HG02763 (cell line): ENCODE results near the gene CPNE6.

Experiments
- ATAC-seq: cut with Tn5 transposase; IDR thresholded peaks from one replicate; pipeline ENCODE4 v1.9.1; 2021; ENCODE audit warnings: mild to moderate bottlenecking, moderate library complexity; ENCODE audit not compliant: unreplicated experiment

CPNE6 gene

DNA sequence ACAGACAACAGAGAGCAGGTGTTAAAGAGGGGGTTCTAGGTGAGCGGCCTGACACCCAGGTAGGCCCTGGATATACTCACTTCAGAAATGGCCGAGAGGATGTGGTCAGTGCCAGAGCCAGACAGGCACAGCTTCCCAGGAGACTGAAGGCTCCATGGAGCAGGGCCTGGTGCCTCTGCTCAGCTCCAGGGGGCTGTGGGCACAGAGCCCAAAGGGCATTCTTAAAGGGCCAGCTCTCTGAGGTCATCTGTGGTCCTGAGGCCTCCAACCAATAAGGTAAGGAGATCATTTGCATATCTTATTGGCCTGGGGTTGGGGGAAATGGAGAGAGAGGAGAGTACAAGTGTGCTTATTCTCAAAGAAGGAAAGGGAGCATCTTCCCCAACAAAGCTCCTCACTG is 13.1 kb downstream of the CPNE6 start:
- no peak for ATAC-seq

DNA sequence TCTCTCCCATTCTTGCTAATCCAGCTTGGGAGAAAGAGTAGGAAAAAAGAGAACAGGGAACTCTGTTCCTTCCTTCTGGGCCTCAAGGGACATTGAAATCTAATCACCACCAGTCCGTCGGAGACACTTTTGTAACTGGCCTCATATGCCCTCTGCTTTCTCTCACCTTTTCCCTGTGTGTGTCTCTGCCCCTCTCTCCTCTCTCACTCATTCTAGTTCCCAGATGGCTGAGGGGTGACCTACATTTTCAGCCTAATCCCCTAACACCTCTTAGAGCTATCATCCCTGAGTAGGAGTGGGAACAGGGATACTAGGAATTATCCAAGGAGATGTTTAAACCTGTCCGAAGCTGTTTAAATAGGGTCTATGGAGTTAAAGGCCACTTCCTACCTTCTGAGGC is 13.9 kb downstream of the CPNE6 start:
- ATAC-seq = no peak

DNA sequence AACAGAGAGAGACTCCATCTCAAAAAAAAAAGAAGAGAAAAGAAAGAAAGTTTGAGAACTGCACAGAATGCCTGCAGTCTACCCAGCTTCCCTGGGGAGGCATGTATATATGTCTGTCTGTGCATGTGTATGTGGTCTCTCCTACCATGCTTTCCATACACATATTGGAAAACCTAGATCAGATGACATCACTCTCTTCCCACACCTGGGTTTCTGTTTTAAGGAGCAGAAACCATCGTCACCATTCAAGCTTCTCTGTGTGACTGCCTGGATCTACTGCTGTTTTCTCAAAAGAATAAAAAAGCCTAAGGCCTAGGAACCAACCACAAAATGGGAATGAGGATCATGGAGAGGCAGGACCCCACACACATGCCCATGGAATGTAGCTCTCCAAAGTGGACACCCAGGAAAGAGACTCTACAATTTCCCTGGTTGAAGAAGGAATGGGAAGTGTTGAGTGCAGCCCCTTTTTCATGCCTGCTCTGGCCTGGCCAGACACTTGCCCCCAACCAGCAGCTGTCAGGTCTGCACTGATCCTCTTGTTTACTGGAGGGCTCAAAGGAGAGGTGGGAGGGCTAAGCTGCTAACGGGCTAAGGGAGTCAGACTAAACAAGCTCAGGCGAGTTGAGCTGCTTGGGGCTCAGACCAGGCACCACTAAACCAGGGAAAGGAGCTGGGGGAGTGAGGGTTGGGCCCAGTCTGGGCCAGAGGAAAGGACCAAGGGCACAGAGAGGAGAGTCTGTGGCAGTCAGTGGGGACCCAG is 15.0 kb downstream of the CPNE6 start:
- ATAC-seq = no peak

DNA sequence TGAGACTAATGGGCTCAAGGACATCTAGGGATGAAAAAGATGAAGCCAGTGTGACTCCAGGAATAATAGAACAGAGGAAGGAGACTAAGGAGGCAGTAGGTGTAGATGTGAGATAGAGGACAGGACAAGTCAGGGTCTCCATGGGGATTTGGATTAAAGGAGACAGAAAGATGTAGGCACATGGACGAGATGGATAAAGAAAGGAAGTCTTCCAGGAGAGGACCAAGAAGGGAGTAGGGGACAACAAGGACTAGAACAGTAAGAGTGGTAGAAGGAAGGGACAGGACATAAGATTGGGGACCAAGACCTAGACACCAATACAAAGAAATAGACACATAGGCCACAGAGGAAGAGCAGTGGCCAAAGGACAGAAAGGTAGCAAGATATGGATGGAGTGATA is 15.6 kb downstream of the CPNE6 start:
- ATAC-seq = no peak

DNA sequence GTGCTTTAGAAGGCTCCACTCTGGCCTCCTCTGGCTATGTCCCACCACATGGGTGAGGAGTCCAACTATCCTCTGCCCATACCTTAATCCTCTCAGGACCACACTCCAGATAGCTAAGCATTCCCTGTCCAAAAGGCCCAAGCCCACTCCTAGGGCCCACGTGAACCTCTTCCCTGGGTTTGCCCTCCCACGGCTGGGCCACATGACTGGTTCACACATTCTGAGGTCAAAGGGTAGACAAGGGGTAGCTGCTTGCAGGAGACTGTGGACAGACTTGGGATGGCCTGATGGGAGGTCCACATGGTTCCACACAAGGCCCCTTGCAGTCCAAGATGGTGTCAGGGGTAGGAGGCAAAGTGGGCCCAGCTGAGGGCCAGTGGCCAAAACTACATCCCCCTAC is 16.7 kb downstream of the CPNE6 start:
- ATAC-seq = no peak

DNA sequence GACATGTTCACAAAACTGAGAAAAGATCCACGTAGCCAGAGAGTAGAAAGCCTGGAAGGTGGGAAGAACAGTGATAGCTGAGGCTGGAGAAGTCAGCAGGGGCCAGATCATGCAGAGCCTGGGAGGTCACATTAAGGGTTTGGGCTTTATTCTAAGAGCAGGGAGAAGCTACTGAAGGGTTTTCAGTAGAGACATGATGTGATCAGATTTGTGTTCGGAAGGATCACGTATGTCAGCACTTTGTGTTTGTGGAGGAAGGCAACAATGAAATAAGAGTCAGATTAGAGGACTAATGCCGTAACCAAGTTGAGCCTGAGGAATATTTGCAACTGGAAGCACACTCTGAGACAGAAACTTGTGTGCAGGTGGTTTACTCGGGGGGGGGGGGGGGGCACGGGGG is 18.5 kb downstream of the CPNE6 start:
- no peak for ATAC-seq

DNA sequence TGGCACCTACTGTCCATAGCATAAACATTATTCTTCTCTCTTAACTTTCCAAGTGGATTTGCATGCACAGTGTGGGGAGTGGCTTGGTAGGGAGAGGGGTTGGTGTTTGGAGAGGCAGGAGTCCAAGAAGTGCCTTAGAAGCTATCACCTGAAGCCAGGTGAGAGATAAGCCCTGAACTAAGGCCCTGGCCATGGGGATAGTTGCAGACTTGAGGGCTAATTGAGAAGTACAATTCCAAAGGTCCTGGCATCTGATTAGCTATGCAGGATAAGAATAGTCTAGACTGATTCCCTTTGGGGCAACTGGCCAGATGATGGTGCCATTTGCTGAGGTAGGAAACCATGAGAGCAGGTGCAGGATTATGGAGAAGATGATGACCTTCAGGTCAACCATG is 20.7 kb downstream of the CPNE6 start:
- ATAC-seq = no peak

DNA sequence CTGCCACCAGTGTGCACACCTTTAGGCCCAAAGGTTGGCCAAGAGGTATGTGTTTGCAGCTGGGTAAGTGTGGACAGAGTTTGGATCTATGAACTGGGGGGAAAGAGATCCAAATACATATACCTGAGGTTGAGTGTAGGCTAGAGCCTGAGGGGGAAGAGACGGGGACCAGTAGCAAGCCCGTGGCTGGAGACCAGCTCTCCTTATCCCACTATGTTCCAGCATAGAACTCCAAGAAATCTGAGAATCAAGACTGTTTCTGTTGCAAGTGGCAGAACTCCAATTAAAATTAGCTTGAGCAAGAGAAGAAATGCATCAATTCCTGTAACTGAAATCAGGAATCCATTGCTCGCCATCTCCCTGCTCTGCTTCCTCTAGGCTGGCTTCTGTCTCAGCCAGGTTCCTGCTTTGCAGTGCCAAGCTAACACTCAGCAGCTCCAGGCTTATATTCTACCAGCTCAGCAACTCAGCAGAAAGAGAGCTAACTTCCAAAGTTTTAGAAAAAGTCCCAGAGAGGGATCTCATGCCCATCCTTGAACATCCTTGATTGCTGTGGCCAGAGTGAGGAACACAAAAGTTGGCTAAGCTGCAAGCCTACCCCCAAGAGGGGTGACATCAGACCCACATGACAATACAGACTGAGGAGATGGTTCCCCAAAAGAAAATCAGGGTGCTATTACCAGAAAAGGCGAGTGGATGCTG is 21.3 kb downstream of the CPNE6 start:
- no peak for ATAC-seq

DNA sequence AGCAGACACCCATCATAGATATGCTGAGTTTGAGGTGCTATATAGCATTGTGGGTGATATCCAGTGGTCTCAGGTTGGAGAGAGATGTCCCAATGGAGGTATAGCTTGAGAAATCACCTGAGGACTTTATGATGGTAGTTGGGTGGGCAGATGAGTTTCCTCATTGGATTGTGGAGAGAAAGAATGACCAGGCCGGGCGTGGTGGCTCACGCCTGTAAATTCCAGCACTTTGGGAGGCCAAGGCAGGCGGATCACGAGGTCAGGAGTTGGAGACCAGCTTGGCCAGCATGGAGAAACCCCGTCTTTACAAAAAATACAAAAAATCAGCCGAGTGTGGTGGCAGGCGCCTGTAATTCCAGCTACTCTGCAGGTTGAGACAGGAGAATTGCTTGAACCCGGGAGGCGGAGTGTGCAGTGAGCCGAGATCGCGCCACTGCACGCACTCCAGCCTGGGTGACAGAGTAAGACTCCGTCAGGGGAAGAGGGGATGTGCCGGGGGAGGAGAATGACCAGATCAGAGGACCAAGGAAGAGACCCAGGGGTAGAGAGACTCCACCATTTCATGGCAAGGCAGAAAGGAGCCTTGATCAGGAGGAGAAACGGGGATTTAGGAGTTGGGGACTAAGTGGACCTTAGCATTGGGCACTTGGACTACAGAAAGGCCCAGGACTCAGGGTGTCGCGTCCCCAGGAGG is 22.0 kb downstream of the CPNE6 start:
- no peak for ATAC-seq

DNA sequence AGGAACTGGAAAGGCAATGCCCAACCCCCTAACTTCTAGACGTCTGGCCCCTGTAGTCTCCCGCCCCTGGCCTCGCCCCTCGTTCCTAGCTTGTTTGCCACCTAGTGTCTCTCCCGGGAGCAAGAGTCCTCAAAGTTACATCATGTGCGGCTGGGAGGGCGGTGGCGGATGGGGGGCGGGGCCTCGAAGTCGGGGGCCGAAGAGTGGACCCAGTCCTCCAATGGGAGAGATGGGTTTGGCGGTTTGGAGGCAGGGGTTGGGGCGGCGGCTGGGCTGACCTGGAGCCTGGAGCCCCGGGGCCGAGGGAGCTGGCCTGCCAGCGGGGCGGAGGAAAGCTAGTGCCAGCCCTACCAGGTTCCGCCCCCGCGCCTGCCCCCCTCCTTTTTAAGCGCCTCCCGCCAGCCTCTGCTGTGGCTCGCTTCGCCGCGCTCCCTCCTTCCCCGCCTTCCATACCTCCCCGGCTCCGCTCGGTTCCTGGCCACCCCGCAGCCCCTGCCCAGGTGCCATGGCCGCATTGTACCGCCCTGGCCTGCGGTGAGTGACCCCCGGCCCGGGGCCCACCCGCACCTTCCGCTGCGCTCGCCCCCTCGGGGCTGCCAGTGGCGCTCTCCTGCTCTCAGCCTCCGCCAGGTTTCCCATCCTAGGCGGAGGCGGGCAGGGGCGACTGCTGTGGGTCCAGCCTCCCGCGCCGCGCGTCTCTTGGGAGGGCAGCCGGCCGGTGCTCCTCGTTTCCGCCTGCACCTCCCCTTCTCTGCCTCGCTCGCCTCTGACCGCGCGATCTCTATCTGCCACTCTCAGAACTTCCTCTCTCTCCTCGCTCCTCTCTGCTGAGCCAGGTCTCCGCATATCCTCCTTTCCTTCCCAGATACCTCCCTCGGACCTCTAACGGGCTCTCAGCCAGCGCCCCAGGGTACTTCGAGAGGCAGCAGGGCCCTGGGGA is 22.8 kb downstream of the CPNE6 start, which contains the start of gene PCK2:
Gene PCK2 (plus strand): TSS at position 411 of the 940 bp plus-strand sequence. CDS start 95 bp downstream, at position 506.
- ATAC-seq = peak; percentile 55

DNA sequence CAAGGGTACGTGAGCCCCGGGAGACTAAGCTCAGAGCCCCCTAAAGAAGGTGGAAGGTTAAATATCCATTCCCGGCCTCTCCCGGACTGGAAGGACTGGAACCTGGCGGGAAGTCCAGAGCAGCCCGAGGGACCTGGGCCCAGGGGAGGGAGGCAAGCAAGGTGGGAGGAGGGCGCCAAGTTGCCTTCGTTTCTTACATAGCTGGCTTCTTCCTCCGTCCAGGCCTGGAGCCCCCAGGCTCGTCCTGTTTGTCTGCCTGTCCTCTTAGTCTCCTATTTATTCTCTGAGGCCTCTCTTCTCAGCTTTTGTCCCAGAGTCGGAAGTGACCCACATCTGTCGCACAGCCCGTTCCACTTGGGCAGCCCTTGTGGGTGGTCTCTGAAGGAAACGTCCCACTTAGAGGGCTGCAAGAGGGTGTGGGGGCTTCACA is 23.5 kb downstream of the CPNE6 start:
- ATAC-seq = no peak

DNA sequence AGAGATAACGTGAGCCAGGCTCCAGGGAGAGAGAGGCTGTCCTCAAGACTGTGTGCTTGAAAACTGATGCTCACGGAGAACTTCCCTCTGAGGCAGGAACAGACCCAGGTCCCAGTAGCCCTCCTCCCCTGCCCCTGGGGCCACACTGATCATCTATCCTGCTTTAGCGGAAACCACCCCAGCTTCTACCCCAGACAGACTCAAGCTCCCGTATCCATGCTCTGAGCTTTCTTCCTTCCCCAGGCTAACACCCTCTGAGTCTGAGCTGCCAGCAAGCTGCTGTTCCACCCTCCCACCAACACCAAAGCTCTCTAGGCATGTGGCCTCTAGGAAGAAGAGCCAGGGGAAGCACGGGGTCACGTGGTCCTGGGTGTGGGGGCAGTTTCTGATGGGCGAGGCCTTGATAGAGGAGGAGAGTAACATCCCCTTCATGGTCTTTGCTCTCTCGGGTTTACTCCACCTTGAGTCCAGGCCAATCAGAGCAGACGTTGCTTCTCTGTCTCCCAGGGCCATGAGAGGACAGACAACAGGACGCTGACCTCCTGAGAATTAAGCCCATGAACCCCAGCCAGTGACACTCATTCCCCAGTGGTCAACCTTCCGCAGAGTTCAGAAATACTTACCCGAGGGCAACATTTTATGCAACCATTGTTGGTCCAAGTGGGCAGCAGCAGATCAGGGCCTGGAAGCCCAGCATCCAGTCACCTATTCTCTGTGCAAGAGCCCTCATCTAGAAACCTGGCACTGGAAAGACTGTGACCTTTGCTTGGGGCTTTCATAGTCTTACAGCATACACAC is 24.1 kb downstream of the CPNE6 start:
- ATAC-seq = peak; percentile 59

DNA sequence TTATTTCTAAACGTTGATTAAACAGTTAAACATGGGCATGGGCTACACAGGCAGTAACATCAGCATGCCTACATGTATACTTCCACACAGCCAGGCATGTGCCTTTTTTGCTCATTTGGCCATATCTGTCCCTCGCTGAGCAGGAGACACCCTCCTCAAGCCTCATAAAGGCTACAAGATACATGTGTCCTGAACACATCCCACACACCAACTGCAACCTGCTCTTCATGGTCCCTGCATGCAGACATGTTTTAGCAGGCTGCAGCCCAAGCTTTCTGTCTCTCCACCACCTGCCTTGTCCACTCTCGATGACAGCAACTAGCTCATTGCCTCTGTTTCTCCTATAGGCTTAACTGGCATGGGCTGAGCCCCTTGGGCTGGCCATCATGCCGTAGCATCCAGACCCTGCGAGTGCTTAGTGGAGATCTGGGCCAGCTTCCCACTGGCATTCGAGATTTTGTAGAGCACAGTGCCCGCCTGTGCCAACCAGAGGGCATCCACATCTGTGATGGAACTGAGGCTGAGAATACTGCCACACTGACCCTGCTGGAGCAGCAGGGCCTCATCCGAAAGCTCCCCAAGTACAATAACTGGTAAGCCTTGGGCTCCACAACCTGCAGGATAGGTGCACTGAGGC is 25.3 kb downstream of the CPNE6 start:
- no peak for ATAC-seq

DNA sequence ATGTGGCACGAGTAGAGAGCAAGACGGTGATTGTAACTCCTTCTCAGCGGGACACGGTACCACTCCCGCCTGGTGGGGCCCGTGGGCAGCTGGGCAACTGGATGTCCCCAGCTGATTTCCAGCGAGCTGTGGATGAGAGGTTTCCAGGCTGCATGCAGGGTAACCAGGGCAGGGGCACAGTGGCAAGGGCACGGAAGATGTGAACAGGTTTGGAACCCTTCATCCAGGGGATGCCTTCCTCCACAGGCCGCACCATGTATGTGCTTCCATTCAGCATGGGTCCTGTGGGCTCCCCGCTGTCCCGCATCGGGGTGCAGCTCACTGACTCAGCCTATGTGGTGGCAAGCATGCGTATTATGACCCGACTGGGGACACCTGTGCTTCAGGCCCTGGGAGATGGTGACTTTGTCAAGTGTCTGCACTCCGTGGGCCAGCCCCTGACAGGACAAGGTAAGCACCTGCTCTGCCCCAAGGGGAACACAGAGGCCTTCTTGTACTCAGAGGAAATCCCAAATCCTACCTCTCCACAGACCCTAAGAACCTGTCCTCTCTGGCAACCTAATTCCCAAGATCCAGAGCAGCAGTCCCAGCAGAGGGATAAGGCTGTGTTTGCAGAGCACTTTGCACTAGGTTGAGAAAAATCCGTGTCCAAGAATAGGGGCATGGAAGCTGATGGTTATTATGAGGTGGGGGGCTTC is 27.0 kb downstream of the CPNE6 start:
- no peak for ATAC-seq

DNA sequence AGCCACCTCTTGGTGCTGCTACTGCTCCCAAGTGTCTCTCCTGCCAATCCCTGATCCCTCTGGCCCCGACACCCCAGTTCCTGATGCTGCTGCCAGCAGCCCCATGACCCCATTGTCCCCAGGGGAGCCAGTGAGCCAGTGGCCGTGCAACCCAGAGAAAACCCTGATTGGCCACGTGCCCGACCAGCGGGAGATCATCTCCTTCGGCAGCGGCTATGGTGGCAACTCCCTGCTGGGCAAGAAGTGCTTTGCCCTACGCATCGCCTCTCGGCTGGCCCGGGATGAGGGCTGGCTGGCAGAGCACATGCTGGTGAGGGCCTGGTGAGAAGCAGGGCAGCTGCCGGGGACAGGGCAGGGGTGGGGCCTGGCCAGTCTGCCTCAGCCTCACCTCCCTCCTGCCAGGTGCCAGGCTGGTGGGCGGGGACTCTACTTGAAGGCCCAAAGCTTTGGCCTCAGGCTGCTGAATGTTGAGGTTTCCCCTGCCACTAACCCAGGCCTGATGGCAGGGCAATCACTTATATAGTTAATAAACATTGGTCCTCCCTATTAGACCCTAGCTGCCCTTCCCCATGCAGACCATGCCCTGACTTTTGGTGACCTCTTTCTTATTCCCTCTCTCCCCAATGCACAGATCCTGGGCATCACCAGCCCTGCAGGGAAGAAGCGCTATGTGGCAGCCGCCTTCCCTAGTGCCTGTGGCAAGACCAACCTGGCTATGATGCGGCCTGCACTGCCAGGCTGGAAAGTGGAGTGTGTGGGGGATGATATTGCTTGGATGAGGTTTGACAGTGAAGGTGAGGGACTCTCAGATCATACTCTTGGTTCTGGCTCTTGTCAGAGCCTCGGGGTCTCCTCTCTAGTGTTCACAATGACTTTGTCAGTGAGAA is 27.8 kb downstream of the CPNE6 start:
- no peak for ATAC-seq

DNA sequence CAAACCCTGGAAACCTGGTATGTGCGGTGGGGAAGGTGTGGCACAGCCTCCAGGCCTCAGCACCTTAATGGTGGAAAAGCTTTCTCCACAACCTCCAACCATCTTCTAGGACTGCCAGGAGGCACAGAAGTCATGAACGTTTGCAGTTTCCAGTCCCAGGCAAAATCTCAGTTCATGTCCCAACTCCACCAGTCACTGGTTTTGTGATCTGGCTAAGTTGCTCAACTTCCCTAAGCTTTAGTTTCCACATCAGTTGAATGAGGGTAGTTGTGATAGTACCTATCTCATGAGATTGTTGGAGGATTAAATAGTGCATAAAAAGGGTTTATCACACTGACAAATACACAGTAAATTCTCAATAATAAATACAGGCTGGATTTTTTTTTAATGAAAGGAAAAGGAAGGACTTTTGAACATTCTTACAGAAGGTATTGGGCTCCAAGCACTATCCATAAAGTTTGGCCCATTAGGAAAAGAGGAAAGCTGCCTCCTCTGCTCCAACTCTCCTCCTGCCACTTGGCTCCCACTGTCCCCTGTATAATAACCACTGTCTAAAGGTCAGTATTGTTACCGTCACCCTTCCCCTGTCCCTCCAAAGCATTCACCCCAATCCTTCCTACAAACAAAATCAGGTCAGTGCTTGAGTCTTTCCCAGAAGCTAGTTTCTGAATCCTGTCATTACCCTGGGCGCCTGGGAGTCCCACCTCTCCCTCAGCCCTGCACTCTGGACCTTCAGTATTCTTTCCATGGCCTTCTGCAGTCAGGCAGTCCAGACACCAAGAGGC is 29.0 kb downstream of the CPNE6 start:
- ATAC-seq = no peak

DNA sequence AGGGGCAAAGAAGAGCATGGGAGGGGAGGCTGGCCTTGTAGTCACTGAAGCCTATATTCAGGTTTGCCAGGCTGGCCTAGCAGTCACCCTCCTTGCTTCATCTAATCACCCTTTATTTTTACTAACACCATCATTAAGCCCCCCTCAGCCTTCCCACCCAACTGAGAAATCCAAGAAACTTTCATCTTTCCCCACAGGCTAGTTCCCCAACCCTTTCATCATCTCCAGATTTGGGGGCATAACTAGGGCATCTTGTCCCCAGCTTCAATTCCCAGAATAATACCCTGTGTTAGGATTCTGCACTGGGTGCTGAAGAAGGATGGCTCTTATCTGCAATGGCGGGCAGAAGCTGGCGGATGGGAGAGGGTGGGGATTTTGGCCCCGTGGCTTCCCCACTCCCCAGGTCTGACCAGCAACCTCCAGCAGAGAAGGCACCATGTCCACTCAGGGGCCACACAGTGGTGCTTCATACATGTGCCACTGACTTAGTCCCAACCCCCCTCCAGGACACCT is 29.7 kb downstream of the CPNE6 start:
- no peak for ATAC-seq
